ENCODE results near the gene SNX24.

SNX24 gene

GRCh38 chr5:122919969-122920368 is 74.6 kb downstream of the SNX24 start:
- no peak for DNase-seq (ENCODE audit: low read depth in 2 of 2)

DNA sequence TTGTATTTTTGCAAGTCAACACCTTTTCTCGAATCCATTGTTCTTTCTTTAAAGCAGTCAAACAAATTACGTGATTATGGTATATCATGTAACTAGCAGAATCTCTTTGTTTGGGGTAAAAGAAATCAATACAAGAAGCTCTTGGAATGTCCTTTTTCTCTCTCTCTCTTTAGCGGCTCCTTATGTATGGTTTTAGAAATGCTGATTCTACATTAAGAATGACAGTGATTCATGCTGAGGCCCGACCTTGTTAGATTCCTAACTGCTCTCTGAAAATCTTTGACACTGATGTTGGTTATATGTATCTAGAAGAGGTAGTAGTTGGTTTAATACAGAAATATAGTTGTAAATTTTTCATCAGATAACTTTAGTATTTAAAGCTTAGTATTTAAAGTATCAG is 76.4 kb downstream of the SNX24 start:
- no peak for DNase-seq (ENCODE audit: low read depth in 2 of 2)

DNA sequence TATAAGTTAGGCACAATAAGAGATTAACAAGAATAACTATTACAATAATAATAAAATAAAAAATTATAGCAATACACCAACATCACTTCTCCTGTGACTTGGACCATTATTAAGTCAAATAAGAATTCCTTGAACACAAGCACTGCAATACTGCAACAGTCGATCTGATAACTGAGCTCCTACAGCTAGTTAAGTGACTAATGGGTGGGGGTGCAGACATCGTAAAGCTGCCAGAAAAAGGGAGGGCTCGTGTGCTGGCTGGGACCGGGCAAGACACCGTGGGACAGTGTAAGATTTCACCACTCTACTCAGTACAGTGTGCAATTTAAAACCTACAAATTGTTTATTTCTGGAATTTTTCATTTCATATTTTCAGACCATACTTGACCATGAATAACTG is 78.8 kb downstream of the SNX24 start:
- DNase-seq (ENCODE audit: low read depth in 2 of 2), result no peak

GRCh38 chr5:122924719-122925395 is 79.4 kb downstream of the SNX24 start:
- no peak for DNase-seq (ENCODE audit: low read depth in 2 of 2)

- no peak for DNase-seq (ENCODE audit: low read depth in 2 of 2)
Observed at GRCh38 chr5:122929001-122929400, 83.6 kb downstream of the SNX24 start.

DNA sequence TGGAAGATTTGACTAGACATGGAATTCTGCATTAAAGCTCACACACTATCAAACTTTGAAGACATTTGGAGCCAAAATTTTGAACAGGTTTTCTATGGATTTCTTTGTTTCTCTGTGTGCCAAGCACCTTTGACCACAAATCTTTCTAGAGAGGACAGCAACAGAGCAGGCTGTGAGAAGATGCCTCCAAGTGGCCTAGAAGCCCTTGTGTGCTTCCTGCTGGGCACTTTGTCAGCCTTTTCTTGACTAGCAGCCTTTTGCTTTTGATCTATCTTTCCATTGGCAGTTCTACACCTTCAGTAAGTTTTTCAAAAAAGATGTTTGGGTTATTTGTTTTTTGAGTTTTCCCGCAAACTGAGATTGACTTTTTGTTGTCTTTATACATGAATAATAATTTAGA is 84.6 kb downstream of the SNX24 start:
- DNase-seq (ENCODE audit: low read depth in 2 of 2), result no peak

GRCh38 chr5:122933956-122934355 is 88.5 kb downstream of the SNX24 start:
- DNase-seq (ENCODE audit: low read depth in 2 of 2), result no peak

DNA sequence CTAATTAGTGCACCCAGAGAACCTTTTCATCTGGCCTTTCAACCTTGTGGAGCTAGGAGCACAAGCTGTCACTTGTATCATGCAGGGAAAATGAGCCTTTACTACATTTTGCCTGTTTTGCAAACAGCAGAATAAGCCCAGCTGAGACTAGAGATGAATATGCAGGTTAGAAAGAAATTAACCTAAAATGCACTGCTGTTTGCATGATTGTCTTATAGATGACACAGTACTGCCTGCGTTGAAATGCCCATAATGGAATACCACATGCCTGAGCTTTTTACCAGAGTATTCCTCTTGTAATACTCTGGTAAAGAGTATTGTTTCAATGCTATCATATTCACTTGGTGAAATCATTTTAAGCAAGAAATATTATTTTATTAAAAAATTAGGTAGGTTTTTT is 90.7 kb downstream of the SNX24 start:
- DNase-seq (ENCODE audit: low read depth in 2 of 2), result no peak

GRCh38 chr5:122937914-122938313 is 92.5 kb downstream of the SNX24 start:
- DNase-seq (ENCODE audit: low read depth in 2 of 2), result no peak

- DNase-seq (ENCODE audit: low read depth in 2 of 2), result no peak
Observed at GRCh38 chr5:122940890-122941289, 95.5 kb downstream of the SNX24 start.

- no peak for DNase-seq (ENCODE audit: low read depth in 2 of 2)
Observed at GRCh38 chr5:122941737-122942136, 96.3 kb downstream of the SNX24 start.

DNA sequence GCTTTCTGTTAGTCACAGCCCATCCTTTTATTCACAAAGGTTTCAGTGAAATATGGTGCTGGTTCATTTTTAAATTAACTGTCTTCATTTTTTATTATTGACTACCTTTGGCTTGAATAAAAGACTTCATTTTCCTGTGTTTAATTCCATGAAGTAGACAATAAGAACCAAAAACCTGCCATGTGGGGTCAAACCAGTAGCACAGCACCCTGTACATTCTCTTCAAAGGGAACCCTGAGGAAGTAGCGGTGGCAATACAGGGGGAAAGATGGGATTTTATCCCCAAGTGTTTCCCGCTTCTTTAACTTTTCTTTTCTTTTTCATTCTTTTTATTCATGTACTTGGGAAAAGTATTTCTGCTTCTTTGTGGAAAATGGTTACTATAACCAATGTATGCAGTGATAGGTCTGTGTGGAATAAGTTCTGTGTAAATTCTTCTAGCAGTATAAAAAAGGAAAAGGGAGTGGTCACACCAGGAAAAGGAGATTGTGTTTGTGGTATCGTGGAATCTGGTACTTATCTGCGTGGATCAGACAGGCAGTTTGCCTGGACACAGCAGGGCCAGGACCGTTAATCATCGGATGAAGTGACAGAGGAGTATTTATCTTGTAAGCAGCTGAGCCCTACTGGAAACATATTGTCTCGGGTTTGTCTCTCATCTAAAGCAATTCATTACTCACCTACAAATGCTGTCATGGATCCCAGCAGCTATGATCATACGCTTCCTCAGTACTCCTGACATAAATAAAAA is 96.9 kb downstream of the SNX24 start:
- no peak for DNase-seq (ENCODE audit: low read depth in 2 of 2)

DNA sequence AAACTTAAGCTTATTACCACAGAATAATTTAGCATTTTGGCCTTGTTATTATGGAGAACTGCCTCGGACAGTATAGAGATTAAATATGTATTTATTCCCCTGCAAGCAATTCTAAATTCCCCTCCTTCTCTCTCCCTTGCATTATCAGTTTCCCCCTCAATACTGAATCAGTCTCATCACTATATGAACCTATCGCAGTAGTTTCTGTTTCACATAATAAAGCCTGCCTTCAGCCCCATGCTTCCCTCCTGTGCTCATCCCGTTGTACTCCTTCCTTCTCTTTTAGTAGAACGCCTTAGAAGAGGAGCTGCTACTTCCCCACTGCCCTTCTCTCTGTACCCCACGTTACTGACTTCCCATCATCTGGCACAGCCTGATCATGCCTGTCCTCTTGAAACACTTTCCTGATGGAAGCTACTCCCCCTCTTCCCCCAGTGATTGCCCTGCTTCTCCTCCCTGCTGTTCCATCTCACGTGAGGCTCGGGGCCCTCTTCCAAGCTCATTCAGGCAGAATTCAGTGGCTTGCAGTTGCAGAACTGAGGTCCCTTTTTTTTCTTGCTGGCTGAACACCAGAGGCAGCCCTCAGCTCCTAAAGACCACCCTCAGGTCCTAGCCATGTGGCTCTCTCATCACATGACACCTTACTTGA is 97.8 kb downstream of the SNX24 start:
- DNase-seq (ENCODE audit: low read depth in 2 of 2), result no peak

DNA sequence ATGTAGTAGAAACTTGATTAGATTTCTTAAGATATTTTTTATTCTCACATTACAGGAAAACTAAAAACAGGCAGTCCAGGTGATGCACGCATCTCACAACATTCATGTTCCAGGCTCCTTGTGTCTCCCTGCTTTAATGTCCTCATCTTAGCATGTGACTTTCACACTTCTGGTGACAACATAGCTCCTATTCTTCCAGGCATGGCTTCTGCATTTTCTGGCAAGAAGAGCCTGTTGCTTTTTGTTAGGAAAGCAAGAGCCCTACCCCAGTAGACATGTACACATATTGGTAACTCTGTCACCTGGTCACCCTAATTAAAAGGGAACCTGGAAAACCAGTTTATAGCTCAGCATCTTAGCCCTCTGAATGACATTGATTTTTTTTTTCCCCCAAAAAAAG is 98.6 kb downstream of the SNX24 start:
- no peak for DNase-seq (ENCODE audit: low read depth in 2 of 2)

GRCh38 chr5:122947372-122947771 is 102.0 kb downstream of the SNX24 start:
- DNase-seq (ENCODE audit: low read depth in 2 of 2), result no peak

- DNase-seq (ENCODE audit: low read depth in 2 of 2), result no peak
Observed at GRCh38 chr5:122947772-122948171, 102.4 kb downstream of the SNX24 start.

DNA sequence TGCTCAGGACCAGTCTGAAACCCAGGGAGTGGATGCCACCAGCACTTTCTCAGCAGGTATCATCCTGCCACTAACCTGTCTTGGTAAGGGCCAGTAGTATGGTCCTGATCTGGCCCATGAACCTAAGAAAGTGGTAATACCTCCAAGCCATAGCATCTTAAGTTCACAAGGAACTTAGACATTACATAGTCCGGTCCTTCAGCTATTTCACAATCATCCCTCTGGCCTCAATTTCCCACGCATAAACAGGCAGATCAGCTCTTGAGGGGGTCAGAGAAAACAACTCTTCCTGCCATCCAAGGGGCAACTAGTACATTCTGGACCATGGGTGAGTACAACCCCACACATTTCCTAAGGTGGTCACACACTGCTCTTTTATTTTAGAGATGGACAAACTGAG is 102.9 kb downstream of the SNX24 start:
- no peak for DNase-seq (ENCODE audit: low read depth in 2 of 2)

- no peak for DNase-seq (ENCODE audit: low read depth in 2 of 2)
Observed at GRCh38 chr5:122951658-122952057, 106.2 kb downstream of the SNX24 start.

DNA sequence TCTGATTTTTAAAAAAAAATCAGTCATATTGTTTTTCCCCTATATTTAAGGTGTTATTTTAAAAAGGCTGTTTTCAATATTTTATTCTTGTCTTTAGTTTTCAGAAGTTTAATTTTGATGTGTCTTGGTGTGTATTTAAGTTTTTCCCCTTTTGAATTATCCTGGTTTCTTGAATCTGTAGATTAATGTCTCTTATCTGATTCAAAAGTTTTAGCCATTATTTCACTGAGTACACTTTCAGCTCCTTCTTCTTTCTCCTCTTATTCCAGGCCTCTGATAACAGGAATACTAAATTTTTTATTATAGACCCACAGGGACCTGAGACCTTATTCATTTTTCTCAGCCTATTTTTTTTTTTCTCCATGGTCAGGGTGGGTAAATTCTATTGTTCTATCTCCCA is 109.3 kb downstream of the SNX24 start:
- DNase-seq (ENCODE audit: low read depth in 2 of 2), result no peak

DNA sequence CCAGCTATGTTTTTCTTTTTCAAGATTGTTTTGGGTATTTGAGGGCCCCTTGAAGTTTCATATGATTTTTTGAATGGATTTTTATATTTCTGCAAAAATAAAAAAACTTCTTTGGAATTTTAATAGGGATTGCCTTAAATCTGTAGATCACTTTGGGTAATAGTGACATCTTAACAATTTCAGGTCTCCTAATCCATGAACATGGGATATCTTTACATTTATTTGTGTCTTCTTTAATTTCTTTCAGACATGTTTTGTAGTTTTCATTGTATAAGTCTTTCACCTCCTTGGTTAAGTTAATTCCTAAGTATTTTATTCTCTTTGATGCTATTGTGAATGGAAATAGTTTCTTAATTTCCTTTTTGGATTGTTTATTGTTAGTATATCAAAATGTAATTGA is 112.0 kb downstream of the SNX24 start:
- DNase-seq (ENCODE audit: low read depth in 2 of 2), result no peak

GRCh38 chr5:122959740-122960445 is 114.5 kb downstream of the SNX24 start:
- no peak for DNase-seq (ENCODE audit: low read depth in 2 of 2)

DNA sequence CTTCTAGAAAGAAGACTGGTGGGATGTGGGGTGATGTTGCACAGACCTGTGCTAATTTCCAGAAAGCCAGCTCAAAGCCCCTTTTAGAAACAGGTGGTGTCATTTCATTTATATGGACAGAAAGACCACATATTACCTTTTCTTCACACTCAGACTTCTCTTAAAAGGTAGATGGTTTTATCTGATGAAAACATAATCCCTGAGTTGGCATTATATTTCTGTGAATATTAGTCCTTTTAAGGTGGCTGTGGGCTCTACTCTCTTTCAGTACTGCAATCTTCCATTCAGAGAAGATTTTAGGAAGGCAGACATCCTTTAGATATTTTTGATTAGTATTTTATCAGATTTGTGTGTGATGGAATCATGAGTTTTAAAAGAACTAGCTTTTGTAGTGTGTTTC is 117.9 kb downstream of the SNX24 start:
- no peak for DNase-seq (ENCODE audit: low read depth in 2 of 2)

Data from activated CD8-positive, alpha-beta memory T cell treated with anti-CD3 and anti-CD28 coated beads for 4 hours (primary cell).